ENCODE measurements around the gene DMPK. TPM values are rescaled to one million over a fixed set of nuclear protein-coding genes. Genes with fewer than 3 reads are reported as not detected.

Gene DMPK
- polyA plus RNA-seq, 3 donors from 2014 or later, result 0.34 to 2.7 (median 1.2) TPM

Other genes starting within 250 kb of the DMPK start
- gene OPA3, start 197.7 kb downstream of the DMPK start, polyA plus RNA-seq, result 10 to 100 TPM in 1 of 3 donors, 1 to 10 TPM in 1, not detected in 1; 3.3 to 18.4 TPM
- gene GPR4, start 180.3 kb downstream of the DMPK start, polyA plus RNA-seq, result not detected
- gene EML2, start 143.1 kb downstream of the DMPK start, polyA plus RNA-seq, result 10 to 100 TPM; 11.9 to 24.7 (median 14.2) TPM
- gene GIPR, start 114.3 kb downstream of the DMPK start, polyA plus RNA-seq, result under 1 TPM in 2 of 3 donors, not detected in 1; 0.18 to 0.34 TPM
- gene SNRPD2, start 90.5 kb downstream of the DMPK start, polyA plus RNA-seq, result 1,000 to 10,000 TPM in 2 of 3 donors, 100 to 1,000 TPM in 1; 754 to 1,123 (median 1,001) TPM
- gene QPCTL, start 89.8 kb downstream of the DMPK start, polyA plus RNA-seq, result 1 to 10 TPM in 2 of 3 donors, not detected in 1; 1.8 to 2.9 TPM
- 10 to 100 TPM in 1 of 3 donors, 1 to 10 TPM in 2; 5.9 to 15.6 (median 7.5) TPM for gene FBXO46, start 51.6 kb downstream of the DMPK start, polyA plus RNA-seq
- gene MEIOSIN, start 49.1 kb downstream of the DMPK start, polyA plus RNA-seq, result not detected
- gene SIX5, start 13.2 kb downstream of the DMPK start, polyA plus RNA-seq, result under 1 TPM in 2 of 3 donors, not detected in 1; 0.10 to 0.35 TPM
- 10 to 100 TPM; 20.2 to 43.9 (median 20.7) TPM for gene DMWD, start 10.4 kb upstream of the DMPK start, polyA plus RNA-seq
- not detected for gene RSPH6A, start 32.8 kb upstream of the DMPK start, polyA plus RNA-seq
- 10 to 100 TPM in 1 of 3 donors, 1 to 10 TPM in 2; 2.1 to 14.6 (median 5.6) TPM for gene SYMPK, start 80.7 kb upstream of the DMPK start, polyA plus RNA-seq
- gene FOXA3, start 81.8 kb upstream of the DMPK start, polyA plus RNA-seq, result not detected
- gene IRF2BP1, start 103.7 kb upstream of the DMPK start, polyA plus RNA-seq, result 1 to 10 TPM; 3.4 to 9.4 (median 7.0) TPM
- under 1 TPM; 0.12 to 0.45 (median 0.13) TPM for gene MYPOP, start 120.1 kb upstream of the DMPK start, polyA plus RNA-seq
- gene NANOS2, start 132.3 kb upstream of the DMPK start, polyA plus RNA-seq, result not detected
- gene NOVA2, start 191.4 kb upstream of the DMPK start, polyA plus RNA-seq, result not detected
- 1 to 10 TPM; 5.7 to 9.8 (median 6.1) TPM for gene CCDC61, start 213.0 kb upstream of the DMPK start, polyA plus RNA-seq
- not detected for gene PGLYRP1, start 240.6 kb upstream of the DMPK start, polyA plus RNA-seq

Measured in immature natural killer cell (primary cell).